Astrocyte (in vitro differentiated cells and primary cell): ENCODE data around the gene CMSS1.

ENCODE experiments used
- EZH2 ChIP-seq: IDR thresholded peaks from 2 replicates; pipeline ENCODE4 v1.6.1; 2012; ENCODE audit warnings: mild to moderate bottlenecking, low read length, inconsistent platforms; ENCODE audit not compliant: insufficient read depth
- TF ChIP-seq, protein P1 (sequence below): IDR thresholded peaks from 2 replicates; pipeline ENCODE4 v1.5.1; 2011; ENCODE audit warnings: low read depth, mild to moderate bottlenecking, inconsistent platforms, low read length, moderate library complexity; ENCODE audit not compliant: insufficient read depth

DNA sequence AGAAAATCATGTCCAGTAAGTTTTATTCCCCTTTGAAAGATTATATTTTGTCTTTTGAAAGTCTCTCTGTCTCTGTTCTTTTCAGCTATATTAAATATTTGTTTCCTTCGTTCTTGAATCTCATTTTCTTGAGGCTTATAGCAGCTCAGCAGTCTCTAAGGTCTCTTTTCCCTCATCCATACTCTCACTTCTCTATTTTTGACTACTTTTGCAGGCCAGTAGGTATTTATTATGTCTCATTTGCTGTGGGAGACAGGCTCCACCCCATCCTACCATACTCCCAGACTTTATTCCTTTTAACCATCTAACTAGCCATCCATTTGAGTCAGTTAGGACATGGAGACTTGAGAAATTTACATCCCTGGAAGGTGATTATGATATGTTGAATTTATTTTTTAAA is 225.6 kb downstream of the CMSS1 start:
- TF ChIP-seq, protein P1, sequence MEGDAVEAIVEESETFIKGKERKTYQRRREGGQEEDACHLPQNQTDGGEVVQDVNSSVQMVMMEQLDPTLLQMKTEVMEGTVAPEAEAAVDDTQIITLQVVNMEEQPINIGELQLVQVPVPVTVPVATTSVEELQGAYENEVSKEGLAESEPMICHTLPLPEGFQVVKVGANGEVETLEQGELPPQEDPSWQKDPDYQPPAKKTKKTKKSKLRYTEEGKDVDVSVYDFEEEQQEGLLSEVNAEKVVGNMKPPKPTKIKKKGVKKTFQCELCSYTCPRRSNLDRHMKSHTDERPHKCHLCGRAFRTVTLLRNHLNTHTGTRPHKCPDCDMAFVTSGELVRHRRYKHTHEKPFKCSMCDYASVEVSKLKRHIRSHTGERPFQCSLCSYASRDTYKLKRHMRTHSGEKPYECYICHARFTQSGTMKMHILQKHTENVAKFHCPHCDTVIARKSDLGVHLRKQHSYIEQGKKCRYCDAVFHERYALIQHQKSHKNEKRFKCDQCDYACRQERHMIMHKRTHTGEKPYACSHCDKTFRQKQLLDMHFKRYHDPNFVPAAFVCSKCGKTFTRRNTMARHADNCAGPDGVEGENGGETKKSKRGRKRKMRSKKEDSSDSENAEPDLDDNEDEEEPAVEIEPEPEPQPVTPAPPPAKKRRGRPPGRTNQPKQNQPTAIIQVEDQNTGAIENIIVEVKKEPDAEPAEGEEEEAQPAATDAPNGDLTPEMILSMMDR = no peak
- no peak for TF ChIP-seq EZH2
